Hepatocyte (in vitro differentiated cells): ENCODE results near the gene PSMD1. TPM values are rescaled to one million over a fixed set of nuclear protein-coding genes. Genes with fewer than 3 reads are reported as not detected.

Experiments used
- DNase-seq: peaks from one replicate; pipeline ENCODE4 v3.0.0-alpha.2; 2016; ENCODE audit warnings: low spot score
- H2AFZ ChIP-seq: fragments of 200-600 bp; sonication (generic); 2 replicates; pipeline ENCODE4 v1.6.0; 2016; ENCODE audit warnings: antibody characterized with exemption, mild to moderate bottlenecking
- H3K27ac ChIP-seq: fragments of 200-600 bp; sonication (generic); 2 replicates; pipeline ENCODE4 v1.5.1; 2016; ENCODE audit warnings: mild to moderate bottlenecking
- H3K27me3 ChIP-seq: fragments of 200-600 bp; sonication (generic); 2 replicates; pipeline ENCODE4 v1.6.1; 2016
- H3K36me3 ChIP-seq: fragments of 200-600 bp; sonication (generic); replicated peaks from 2 replicates; pipeline ENCODE4 v1.5.1; 2016; ENCODE audit warnings: low read depth; ENCODE audit not compliant: insufficient read depth
- H3K4me1 ChIP-seq: fragments of 200-600 bp; sonication (generic); 2 replicates; pipeline ENCODE4 v1.5.1; 2016; ENCODE audit warnings: mild to moderate bottlenecking, moderate library complexity; ENCODE audit not compliant: insufficient read depth
- H3K4me2 ChIP-seq: fragments of 200-600 bp; sonication (generic); 2 replicates; pipeline ENCODE4 v1.6.0; 2016
- H3K4me3 ChIP-seq: fragments of 200-600 bp; sonication (generic); 2 replicates; pipeline ENCODE4 v1.5.1; 2016; ENCODE audit warnings: mild to moderate bottlenecking
- H3K79me2 ChIP-seq: fragments of 200-600 bp; sonication (generic); 2 replicates; pipeline ENCODE4 v1.6.0; 2017; ENCODE audit warnings: mild to moderate bottlenecking
- H3K9me2 ChIP-seq: fragments of 200-600 bp; sonication (generic); replicated peaks from 2 replicates; pipeline ENCODE4 v1.6.0; 2017; ENCODE audit warnings: mild to moderate bottlenecking; ENCODE audit not compliant: insufficient read depth
- H3K9me3 ChIP-seq: fragments of 200-600 bp; sonication (generic); 2 replicates; pipeline ENCODE4 v1.5.1; 2016; ENCODE audit warnings: low read depth, mild to moderate bottlenecking
- H4K20me1 ChIP-seq: fragments of 200-600 bp; sonication (generic); 2 replicates; pipeline ENCODE4 v1.6.0; 2016; ENCODE audit warnings: mild to moderate bottlenecking; ENCODE audit not compliant: insufficient read depth, poor library complexity, severe bottlenecking
- EZH2 ChIP-seq: fragments of 200-600 bp; sonication (generic); IDR thresholded peaks from 2 replicates; pipeline ENCODE4 v1.6.1; 2016; ENCODE audit warnings: antibody characterized with exemption, mild to moderate bottlenecking, borderline replicate concordance
- EZH2phosphoT487 ChIP-seq: fragments of 200-600 bp; sonication (generic); IDR thresholded peaks from one replicate; pipeline ENCODE4 v1.6.1; 2018; ENCODE audit warnings: antibody characterized with exemption, mild to moderate bottlenecking, low read depth, moderate library complexity; ENCODE audit not compliant: unreplicated experiment, severe bottlenecking
- WGBS: methylation state at CpG from one replicate; pipeline ENCODE4 v1.1.6; 2016; ENCODE audit warnings: low lambda C conversion rate; ENCODE audit errors: missing lambda C conversion rate; 5-methylcytosine and 5-hydroxymethylcytosine counted together
- polyA plus RNA-seq: library from polyadenylated mRNA; unstranded; fragments of >200 nt; fragmentation: Nextera tagmentation; extraction: Ambion mirVana; gene quantifications from 2 replicates; pipeline ENCODE4 v1.2.1, GENCODE V29; 2016
- small RNA-seq: library from RNA; depleted of rRNA; stranded (forward); fragments of <200 nt; gene quantifications from one replicate; pipeline ENCODE3, GENCODE V24; 2014
- total RNA-seq: library from RNA; depleted of rRNA; stranded (reverse); fragments of >200 nt; gene quantifications from 2 replicates; pipeline ENCODE4 v1.2.3, GENCODE V29; 2014
- TF ChIP-seq, protein P1 (sequence below): fragments of 200-600 bp; sonication (generic); IDR thresholded peaks from 2 replicates; pipeline ENCODE4 v1.5.1; 2016; ENCODE audit warnings: antibody characterized with exemption, mild to moderate bottlenecking; ENCODE audit not compliant: poor library complexity

PSMD1 gene
- total and polyA plus RNA-seq, 2 experiments from 2014 or later, result 92.9 to 106 TPM

DNA sequence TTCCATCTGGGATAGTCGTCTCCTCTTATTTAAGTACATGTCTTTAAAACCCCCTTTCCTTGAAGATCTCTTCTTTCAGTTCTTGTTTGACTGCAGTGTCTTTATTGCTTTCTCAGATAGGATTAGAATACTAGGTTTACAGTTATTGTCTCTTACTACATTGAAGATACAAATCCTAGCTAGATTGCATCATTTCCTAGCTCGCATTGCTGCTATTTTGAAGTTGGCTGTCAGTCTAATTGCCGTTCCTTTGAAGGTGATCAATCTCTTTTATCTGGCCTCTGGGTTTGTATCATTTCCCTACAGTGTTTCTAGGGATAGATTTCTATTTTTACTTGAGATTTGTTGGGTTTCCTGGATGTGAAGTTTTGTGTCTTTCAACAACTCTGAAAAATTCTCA lies 162.6 kb downstream of the PSMD1 start:
- Histone ChIP-seq H3K4me1 (peaks cover 3% of the 10 kb centered on the region), H2AFZ (no peak overlapping the region), H3K9me2 (no peaks in the 10 kb centered on the region), H3K4me2 (no peak overlapping the region), H3K79me2 (no peaks in the 10 kb centered on the region), H4K20me1 (no peaks in the 10 kb centered on the region), H3K27me3 (no peaks in the 10 kb centered on the region), H3K9me3 (no peaks in the 10 kb centered on the region), H3K27ac (no peak overlapping the region), H3K4me3 (no peak overlapping the region), H3K36me3 (no peaks in the 10 kb centered on the region)
- 92% methylated on average over 3 of the region's 3 CpGs for WGBS
- DNase-seq, result no peak
- TF ChIP-seq EZH2, result no peak
- TF ChIP-seq, protein P1, sequence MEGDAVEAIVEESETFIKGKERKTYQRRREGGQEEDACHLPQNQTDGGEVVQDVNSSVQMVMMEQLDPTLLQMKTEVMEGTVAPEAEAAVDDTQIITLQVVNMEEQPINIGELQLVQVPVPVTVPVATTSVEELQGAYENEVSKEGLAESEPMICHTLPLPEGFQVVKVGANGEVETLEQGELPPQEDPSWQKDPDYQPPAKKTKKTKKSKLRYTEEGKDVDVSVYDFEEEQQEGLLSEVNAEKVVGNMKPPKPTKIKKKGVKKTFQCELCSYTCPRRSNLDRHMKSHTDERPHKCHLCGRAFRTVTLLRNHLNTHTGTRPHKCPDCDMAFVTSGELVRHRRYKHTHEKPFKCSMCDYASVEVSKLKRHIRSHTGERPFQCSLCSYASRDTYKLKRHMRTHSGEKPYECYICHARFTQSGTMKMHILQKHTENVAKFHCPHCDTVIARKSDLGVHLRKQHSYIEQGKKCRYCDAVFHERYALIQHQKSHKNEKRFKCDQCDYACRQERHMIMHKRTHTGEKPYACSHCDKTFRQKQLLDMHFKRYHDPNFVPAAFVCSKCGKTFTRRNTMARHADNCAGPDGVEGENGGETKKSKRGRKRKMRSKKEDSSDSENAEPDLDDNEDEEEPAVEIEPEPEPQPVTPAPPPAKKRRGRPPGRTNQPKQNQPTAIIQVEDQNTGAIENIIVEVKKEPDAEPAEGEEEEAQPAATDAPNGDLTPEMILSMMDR, result no peak
- TF ChIP-seq EZH2phosphoT487, result no peak

DNA sequence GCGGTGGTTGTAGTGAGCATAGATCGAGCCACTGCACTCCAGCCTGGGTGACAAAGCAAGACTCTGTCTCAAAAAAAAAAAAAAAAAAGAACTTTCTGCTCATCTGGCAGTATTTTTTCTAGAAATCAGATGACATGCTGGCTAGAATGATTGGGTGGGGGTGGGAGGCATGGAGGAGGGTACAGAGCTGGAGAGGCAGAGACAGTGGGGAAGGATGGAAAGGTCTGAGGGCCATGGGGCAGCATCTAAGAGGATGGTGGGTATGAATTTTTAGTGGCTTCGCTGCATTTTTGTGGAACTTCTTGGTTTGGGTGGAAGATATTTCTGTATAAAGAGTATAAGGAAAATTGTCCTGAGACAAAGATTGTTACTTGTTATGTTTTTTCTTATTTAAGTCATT lies 165.1 kb downstream of the PSMD1 start:
- Histone ChIP-seq H4K20me1 (no peaks in the 10 kb centered on the region), H3K27me3 (no peaks in the 10 kb centered on the region), H2AFZ (no peak overlapping the region), H3K36me3 (no peaks in the 10 kb centered on the region), H3K9me2 (no peaks in the 10 kb centered on the region), H3K79me2 (no peaks in the 10 kb centered on the region), H3K4me2 (no peak overlapping the region), H3K4me1 (peaks cover 3% of the 10 kb centered on the region), H3K9me3 (no peaks in the 10 kb centered on the region), H3K4me3 (no peak overlapping the region), H3K27ac (peak overlapping the region; percentile 63)
- no peak for DNase-seq
- TF ChIP-seq, protein P1, result no peak
- TF ChIP-seq EZH2phosphoT487, result no peak
- TF ChIP-seq EZH2, result no peak
- 100% methylated on average over 3 of the region's 3 CpGs for WGBS

Small RNA genes within 50 kb of the gene (small RNA-seq; reads per million reads assigned to genes)
- not detected for gene RNU1-93P

Other genes with a start within 250 kb of the PSMD1 start
- gene ITM2C, start 191.9 kb upstream of the PSMD1 start, total RNA-seq, result 419 and 485 TPM in 2 replicates
- gene ITM2C, start 191.9 kb upstream of the PSMD1 start, polyA plus RNA-seq, result 537 and 566 TPM in 2 replicates
- gene GPR55, start 131.6 kb upstream of the PSMD1 start, total RNA-seq, result 0.83 and 1.6 TPM in 2 replicates
- 0.32 TPM in 1 of 2 replicates, not detected in the other for gene GPR55, start 131.6 kb upstream of the PSMD1 start, polyA plus RNA-seq
- not detected in 2 replicates for gene SPATA3, start 60.7 kb upstream of the PSMD1 start, total RNA-seq
- not detected in 2 replicates for gene SPATA3, start 60.7 kb upstream of the PSMD1 start, polyA plus RNA-seq
- gene C2orf72, start 19.3 kb upstream of the PSMD1 start, total RNA-seq, result 108 and 112 TPM in 2 replicates
- 64.1 and 86.9 TPM in 2 replicates for gene C2orf72, start 19.3 kb upstream of the PSMD1 start, polyA plus RNA-seq
- gene HTR2B, start 68.2 kb downstream of the PSMD1 start, total RNA-seq, result 0.73 and 0.80 TPM in 2 replicates
- gene HTR2B, start 68.2 kb downstream of the PSMD1 start, polyA plus RNA-seq, result 1.1 and 1.6 TPM in 2 replicates
- 14.6 and 22.5 TPM in 2 replicates for gene ARMC9, start 141.8 kb downstream of the PSMD1 start, total RNA-seq
- gene ARMC9, start 141.8 kb downstream of the PSMD1 start, polyA plus RNA-seq, result 15.9 and 23.7 TPM in 2 replicates